Activated gamma-delta T cell treated with anti-CD3 and anti-CD28 coated beads, Interleukin-2, amount 50 U/mL, for 16 hours (primary cell): ENCODE measurements around the gene LARP1.

Source experiments
- DNase-seq: peaks from one replicate; pipeline ENCODE4 v3.0.0-alpha.2; 2020; ENCODE audit warnings: low read depth

The LARP1 gene

DNA sequence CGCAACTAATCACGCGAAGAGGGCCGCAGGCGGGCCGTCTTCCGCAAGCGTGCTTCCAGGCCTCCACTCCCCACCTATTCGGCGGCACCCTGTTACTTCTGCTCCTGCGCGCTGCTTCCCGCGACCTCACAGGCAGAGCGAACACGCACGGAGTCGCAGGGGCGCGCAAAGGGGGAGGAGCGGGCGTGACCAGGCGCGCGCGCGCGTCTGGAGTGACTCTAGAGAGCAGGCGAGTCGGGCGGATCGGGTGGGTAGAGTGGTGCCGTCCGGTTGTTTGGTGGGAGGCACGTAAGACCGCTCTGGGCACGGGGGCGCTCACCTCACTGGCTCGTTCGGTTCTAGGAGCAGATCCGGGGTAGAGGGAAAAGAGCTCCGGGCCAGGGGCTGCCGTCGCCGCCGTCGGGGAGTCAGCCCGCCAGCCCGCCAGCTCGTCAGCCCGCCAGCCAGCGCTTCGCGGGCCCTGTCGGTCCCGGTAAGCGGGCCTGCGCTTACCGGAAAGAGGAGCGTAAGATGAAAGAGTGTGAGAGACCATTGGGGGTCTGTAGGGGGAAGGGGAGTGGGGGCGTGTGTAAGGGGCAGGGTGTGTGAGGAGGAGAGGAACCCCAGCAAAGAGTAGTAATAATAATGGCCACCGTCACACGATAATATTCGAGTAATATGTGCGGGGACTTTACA is 103.3 kb downstream of the LARP1 start, which contains the start of gene CNOT8:
Gene CNOT8 (plus strand): TSS at position 331 of the 675 bp plus-strand sequence. CDS start 4,652 bp downstream, outside the sequence.
- peak; percentile 97 for DNase-seq

DNA sequence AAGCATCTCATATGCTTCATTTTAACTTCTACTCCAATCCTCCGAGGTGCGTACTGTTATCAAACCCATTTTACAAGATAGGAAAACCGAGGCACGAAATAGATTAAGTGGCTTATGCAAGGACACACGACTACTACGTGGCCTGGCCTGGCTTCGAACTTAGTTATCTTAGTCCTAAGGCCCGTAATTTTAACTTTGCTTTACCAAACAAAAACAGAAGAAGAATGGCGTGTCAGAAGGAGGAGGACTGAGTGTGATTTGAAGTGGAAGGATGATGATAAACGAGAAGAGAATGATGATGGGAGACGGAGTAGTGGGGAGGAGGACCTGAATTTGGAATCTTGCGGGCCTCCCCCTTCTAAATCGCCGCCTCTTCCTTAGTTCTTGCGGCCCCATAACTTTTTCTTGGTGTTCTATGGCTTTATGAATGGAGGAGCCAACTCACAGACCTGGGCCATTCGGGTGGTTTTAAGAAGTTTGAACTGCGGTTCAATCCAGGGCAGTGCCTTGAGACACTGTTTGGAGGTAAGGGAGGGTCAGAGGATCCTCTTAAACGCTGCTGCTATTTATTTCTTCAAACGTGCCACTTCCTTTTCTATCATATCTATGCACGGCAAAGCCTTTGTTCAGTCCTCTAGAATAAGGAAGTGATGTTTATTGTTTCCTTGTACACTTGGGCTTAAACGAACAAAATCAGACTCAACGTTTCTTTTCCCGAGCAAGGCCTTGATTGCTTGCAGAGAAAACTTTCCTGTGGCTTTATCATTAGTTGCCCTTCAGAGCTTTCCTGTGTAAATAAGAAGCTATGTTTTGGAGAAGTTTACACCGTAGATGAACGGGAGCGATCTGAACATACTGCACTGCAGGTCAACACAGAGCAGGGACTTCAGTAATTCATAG is 104.0 kb downstream of the LARP1 start:
- DNase-seq = no peak

DNA sequence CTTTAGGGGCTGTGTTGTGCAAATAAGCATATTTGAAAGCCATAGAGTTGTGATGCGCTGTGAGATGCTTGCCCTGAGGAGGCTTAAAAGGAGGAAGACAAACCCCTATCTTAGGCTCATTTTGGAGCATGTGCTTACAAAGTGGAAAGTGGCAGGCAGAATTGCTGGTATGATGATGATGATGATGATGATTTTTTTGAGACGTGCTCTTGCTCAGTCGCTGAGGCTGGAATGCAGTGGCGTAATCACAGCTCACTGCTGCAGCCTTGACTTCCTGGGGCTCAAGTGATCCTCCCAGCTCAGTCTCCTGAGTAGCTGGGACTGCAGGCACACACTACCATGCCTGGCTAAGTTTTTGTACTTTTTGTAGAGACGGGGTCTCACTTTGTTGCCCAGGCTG is 104.9 kb downstream of the LARP1 start:
- no peak for DNase-seq

DNA sequence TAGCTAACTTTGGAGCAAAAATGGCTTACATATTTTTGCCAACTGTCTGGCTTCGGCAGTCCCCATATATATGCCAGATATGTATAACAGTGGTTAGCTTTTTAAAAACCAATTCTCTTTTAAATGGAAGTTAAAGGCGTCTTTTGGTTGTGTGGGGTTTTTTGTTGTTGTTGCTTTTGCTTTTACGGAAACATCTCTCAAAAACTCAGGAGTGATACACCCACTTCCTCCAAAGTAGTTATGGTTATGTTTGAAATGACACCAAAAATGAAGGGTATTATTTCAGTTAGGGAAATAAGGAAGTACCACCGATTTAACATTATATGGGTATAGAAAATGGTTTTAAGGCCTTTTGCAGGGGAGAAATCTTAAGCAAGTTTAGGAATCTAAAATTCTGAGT is 105.6 kb downstream of the LARP1 start:
- no peak for DNase-seq

DNA sequence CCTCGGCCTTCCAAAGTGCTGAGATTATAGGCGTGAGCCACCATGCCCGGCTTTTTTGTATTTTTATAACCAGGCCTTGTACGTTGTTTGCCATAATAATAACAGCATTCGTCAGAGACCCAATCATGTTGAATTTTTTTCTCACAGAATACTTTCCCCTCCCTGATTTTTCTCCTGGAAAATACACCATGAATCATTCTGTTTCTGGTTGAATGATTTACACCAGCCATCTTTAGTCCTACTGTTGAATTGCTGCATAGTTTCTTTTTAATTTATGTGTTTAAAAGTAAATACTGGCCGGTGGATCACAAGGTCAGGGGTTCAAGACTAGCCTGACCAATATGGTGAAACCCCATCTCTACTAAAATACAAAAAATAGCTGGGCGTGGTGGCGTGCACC is 106.8 kb downstream of the LARP1 start:
- no peak for DNase-seq

DNA sequence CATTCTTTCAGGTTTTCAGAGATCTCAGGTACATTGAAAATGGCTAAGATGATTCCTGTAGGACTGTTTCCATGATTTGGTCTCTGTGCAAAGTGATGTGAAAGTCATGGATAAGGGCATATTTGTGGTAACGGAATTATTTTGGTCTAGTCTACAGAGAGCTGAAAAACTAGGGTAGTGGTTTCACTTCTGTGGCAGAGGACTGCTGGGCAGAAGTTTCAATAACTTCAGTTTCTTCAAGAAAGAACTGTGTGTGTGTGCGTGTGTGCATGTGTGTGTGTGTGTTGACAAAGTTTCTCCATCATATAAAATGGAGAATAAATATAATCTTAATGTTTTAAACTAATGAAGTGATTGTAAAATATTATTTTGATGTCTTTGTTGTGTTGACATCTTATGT is 107.6 kb downstream of the LARP1 start:
- no peak for DNase-seq

DNA sequence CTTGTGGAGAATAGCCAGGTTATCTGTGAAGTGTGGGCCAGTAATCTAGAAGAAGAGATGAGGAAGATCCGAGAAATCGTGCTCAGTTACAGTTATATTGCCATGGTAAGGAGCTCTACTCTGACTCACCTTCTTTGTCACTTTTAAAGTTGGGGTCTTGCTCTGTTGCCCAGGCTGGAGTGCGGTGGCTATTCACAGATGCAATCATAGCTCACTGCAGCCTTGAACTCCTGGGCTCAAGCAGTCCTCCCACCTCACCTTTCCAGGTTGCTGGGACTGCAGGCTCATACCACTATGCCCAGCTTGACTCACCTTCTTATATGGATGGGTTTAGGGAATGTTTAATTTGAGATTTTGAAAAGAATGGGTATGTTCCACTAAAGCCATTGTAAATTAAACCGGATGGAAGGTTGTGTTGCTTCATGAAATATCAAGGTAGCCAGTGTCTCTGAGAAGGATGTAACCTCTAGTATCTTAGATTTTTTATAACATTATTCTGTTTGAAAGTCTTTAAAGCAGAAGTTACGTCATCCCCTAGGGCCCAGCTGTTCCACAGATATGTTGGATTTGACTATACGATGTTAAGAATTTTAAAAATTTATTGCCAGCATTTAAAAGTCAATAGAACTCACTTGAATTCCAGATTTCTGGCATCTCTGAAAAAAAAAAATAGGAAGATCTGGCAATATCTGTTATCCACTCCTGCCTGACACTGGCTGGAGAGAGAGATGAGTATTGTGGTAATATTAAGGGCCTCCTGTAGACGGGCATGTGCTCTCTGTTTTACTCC is 108.3 kb downstream of the LARP1 start:
- no peak for DNase-seq

DNA sequence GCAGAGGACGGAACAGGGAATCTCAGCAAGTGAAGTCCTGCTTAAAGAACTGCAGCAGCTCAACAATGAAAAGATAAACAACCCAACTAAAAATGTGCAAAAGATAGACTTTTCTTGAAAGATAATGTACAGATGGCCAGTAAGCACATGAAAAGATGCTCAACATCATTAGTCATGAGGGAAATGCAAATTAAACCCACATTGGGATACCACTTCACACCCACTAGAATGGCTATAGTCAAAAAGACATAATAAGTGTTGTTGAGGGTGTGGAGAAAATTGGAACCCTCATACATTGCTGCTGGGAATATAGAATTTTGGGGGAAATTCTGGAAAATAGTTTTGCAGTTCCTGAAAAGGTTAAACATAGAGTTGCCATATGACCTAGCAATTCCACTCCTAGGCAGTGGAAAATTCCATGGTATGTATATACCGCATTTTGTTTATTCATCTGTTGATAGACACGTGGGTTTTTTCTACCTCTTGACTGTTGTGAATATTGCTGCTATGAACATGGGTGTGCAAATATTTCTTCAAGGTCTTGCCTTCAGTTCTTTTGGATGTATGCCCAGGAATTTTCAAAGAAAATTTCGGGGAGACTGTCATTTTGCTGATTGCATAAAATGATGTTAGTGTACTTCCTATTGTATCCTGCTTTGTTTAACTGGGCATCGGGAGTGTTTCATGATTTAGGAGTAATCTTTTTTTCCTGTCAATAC is 110.4 kb downstream of the LARP1 start:
- DNase-seq = no peak

DNA sequence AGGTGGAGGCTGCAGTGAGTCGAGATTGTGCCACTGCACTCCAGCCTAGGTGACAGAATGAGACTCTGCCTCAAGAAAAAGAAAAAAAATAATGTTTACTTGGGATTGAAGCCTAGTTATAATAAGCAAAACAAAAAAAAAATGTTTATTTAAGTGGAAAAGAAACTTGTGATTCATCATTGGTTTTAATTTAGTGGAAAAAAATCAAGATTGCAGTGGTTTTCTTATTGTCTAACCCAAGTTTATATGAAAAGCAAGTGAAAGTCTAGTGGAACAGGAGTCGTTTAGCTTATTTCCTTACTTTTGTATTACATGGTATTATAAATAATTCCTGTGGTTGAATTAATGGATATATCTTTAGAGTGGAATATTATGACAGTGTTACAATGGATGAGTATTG is 111.7 kb downstream of the LARP1 start:
- no peak for DNase-seq
